GM23338 (cell line): ENCODE data around the gene OLAH. TPM values are rescaled to one million over a fixed set of nuclear protein-coding genes. Genes with fewer than 3 reads are reported as not detected.

ENCODE experiments used
- ATAC-seq: fragments of 200-7000 bp; cut with Tn5 transposase; 3 replicates; pipeline ENCODE4 v1.9.1; 2020
- DNase-seq: peaks from one replicate; pipeline ENCODE4 v3.0.0-alpha.2; 2015; ENCODE audit warnings: low spot score
- H2AFZ ChIP-seq: fragments of 200-600 bp; sonication (generic); 2 replicates; pipeline ENCODE4 v1.8.0; 2016; ENCODE audit warnings: antibody characterized with exemption, mild to moderate bottlenecking, moderate library complexity
- H3F3A ChIP-seq: fragments of 200-600 bp; sonication (generic); replicated peaks from 2 replicates; pipeline ENCODE4 v1.8.0; 2017; ENCODE audit warnings: antibody characterized with exemption, mixed run types, low read depth
- H3K27ac ChIP-seq: fragments of 200-600 bp; sonication (generic); 2 replicates; pipeline ENCODE4 v1.6.1; 2016; ENCODE audit warnings: low read depth
- H3K27me3 ChIP-seq: fragments of 200-600 bp; sonication (generic); 2 replicates; pipeline ENCODE4 v1.8.0; 2016; ENCODE audit warnings: mild to moderate bottlenecking, mixed run types, moderate library complexity; ENCODE audit not compliant: insufficient read depth
- H3K36me3 ChIP-seq: fragments of 200-600 bp; sonication (generic); 2 replicates; pipeline ENCODE4 v1.8.0; 2016; ENCODE audit warnings: mild to moderate bottlenecking; ENCODE audit not compliant: insufficient read depth
- H3K4me1 ChIP-seq: fragments of 200-600 bp; sonication (generic); 2 replicates; pipeline ENCODE4 v1.8.0; 2016; ENCODE audit warnings: mild to moderate bottlenecking, moderate library complexity; ENCODE audit not compliant: insufficient read depth
- H3K4me2 ChIP-seq: fragments of 200-600 bp; sonication (generic); 2 replicates; pipeline ENCODE4 v1.7.1; 2017; ENCODE audit warnings: mixed run types
- H3K4me3 ChIP-seq: fragments of 200-600 bp; sonication (generic); 2 replicates; pipeline ENCODE4 v1.6.1; 2016; ENCODE audit warnings: mixed run types
- H3K79me2 ChIP-seq: fragments of 200-600 bp; sonication (generic); replicated peaks from 2 replicates; pipeline ENCODE4 v1.8.0; 2017; ENCODE audit warnings: mild to moderate bottlenecking; ENCODE audit not compliant: insufficient read depth
- H3K9me2 ChIP-seq: fragments of 200-600 bp; sonication (generic); 2 replicates; pipeline ENCODE4 v1.8.0; 2017; ENCODE audit not compliant: insufficient read depth
- H4K20me1 ChIP-seq: fragments of 200-600 bp; sonication (generic); replicated peaks from 2 replicates; pipeline ENCODE4 v1.8.0; 2017; ENCODE audit warnings: mild to moderate bottlenecking; ENCODE audit not compliant: insufficient read depth
- H3K27ac Mint-ChIP-seq: 2 replicates; pipeline ENCODE4 v1.8.0; 2020; ENCODE audit warnings: inconsistent platforms, mild to moderate bottlenecking, moderate library complexity, mixed read lengths
- H3K27me3 Mint-ChIP-seq: 3 replicates; pipeline ENCODE4 v1.8.0; 2022; ENCODE audit warnings: low read depth, mild to moderate bottlenecking, moderate library complexity, mixed read lengths, inconsistent platforms; ENCODE audit not compliant: insufficient read depth, poor library complexity
- H3K36me3 Mint-ChIP-seq: 3 replicates; pipeline ENCODE4 v1.8.0; 2021; ENCODE audit warnings: low read depth, mild to moderate bottlenecking, inconsistent platforms, moderate library complexity, mixed read lengths
- H3K4me1 Mint-ChIP-seq: 3 replicates; pipeline ENCODE4 v1.8.0; 2020; ENCODE audit warnings: mild to moderate bottlenecking, inconsistent platforms, mixed read lengths
- H3K4me3 Mint-ChIP-seq: 3 replicates; pipeline ENCODE4 v1.8.0; 2021; ENCODE audit warnings: moderate library complexity, mild to moderate bottlenecking, inconsistent platforms, mixed read lengths
- H3K9me3 Mint-ChIP-seq: 3 replicates; pipeline ENCODE4 v1.8.0; 2020; ENCODE audit warnings: moderate library complexity, mild to moderate bottlenecking, inconsistent platforms, mixed read lengths
- CREB1 ChIP-seq: fragments of 250-450 bp; sonication (Bioruptor Pico); IDR thresholded peaks from 2 replicates; pipeline ENCODE4 v1.5.0; 2020; ENCODE audit warnings: low read depth, mild to moderate bottlenecking, moderate library complexity
- ETS1 ChIP-seq: IDR thresholded peaks from 2 replicates; pipeline ENCODE4 v1.6.1; 2016; ENCODE audit warnings: antibody characterized with exemption
- EZH2phosphoT487 ChIP-seq: fragments of 200-600 bp; sonication (generic); IDR thresholded peaks from one replicate; pipeline ENCODE4 v1.8.1; 2018; ENCODE audit warnings: antibody characterized with exemption; ENCODE audit not compliant: unreplicated experiment
- JUNB ChIP-seq: IDR thresholded peaks from one replicate; pipeline ENCODE4 v1.6.1; 2016; ENCODE audit warnings: antibody characterized with exemption; ENCODE audit not compliant: unreplicated experiment
- POLR2AphosphoS5 ChIP-seq: IDR thresholded peaks from 2 replicates; pipeline ENCODE4 v1.6.1; 2016; ENCODE audit warnings: antibody characterized with exemption, low read depth
- STAT1 ChIP-seq: IDR thresholded peaks from one replicate; pipeline ENCODE4 v1.6.1; 2016; ENCODE audit warnings: antibody characterized with exemption; ENCODE audit not compliant: unreplicated experiment
- ZNF114 ChIP-seq: fragments of 250-450 bp; sonication (Bioruptor Pico); IDR thresholded peaks from 2 replicates; pipeline ENCODE4 v1.5.0; 2020; ENCODE audit warnings: mild to moderate bottlenecking, moderate library complexity
- ZNF331 ChIP-seq: fragments of 250-450 bp; sonication (Bioruptor Pico); IDR thresholded peaks from 2 replicates; pipeline ENCODE4 v1.5.0; 2020; ENCODE audit warnings: low read depth, mild to moderate bottlenecking, moderate library complexity
- polyA plus RNA-seq: library from polyadenylated mRNA; unstranded; fragments of >200 nt; fragmentation: Nextera tagmentation; extraction: Ambion mirVana; gene quantifications from 2 replicates; pipeline ENCODE4 v1.2.1, GENCODE V29; 2016
- total RNA-seq: library from RNA; depleted of rRNA; stranded (reverse); fragments of >200 nt; shearing (Covaris generic); gene quantifications from 2 replicates; pipeline ENCODE4 v1.2.3, GENCODE V29; 2014
- TF ChIP-seq, protein P1 (sequence below), 2 experiments: fragments of 200-600 bp in 1 of 2; sonication (generic) in 1 of 2; conservative IDR thresholded peaks; 2 replicates each; pipeline versions ENCODE4 v1.5.1 to v1.6.1; 2016 to 2017; ENCODE audit warnings: antibody characterized with exemption in 2 of 2, low read depth in 2 of 2, mild to moderate bottlenecking in 2 of 2, moderate library complexity in 1 of 2
- TF ChIP-seq, protein P2 (sequence below): IDR thresholded peaks from one replicate; pipeline ENCODE4 v1.6.1; 2018; ENCODE audit warnings: antibody characterized with exemption; ENCODE audit not compliant: unreplicated experiment

Gene OLAH
- total and polyA plus RNA-seq, 2 experiments from 2014 or later: not detected

- Mint-ChIP-seq H3K4me3 (no peak overlapping the region), H3K9me3 (no peaks in the 10 kb centered on the region), H3K27ac (no peak overlapping the region), H3K4me1 (no peaks in the 10 kb centered on the region; the same call in 2 of the 3 replicates), H3K36me3 (no peaks in the 10 kb centered on the region), H3K27me3 (peaks cover 2% of the 10 kb centered on the region)
- Histone ChIP-seq H3K27me3 (no peaks in the 10 kb centered on the region), H3K4me2 (no peak overlapping the region), H3K4me1 (no peaks in the 10 kb centered on the region; the same call in 1 of the 2 replicates), H4K20me1 (no peaks in the 10 kb centered on the region), H3F3A (no peaks in the 10 kb centered on the region; the same call in 1 of the 2 replicates), H3K36me3 (no peaks in the 10 kb centered on the region), H3K4me3 (no peak overlapping the region), H3K79me2 (no peaks in the 10 kb centered on the region), H2AFZ (no peak overlapping the region), H3K27ac (no peak overlapping the region), H3K9me2 (no peaks in the 10 kb centered on the region)
- no peak for DNase-seq
- TF ChIP-seq, protein P1, sequence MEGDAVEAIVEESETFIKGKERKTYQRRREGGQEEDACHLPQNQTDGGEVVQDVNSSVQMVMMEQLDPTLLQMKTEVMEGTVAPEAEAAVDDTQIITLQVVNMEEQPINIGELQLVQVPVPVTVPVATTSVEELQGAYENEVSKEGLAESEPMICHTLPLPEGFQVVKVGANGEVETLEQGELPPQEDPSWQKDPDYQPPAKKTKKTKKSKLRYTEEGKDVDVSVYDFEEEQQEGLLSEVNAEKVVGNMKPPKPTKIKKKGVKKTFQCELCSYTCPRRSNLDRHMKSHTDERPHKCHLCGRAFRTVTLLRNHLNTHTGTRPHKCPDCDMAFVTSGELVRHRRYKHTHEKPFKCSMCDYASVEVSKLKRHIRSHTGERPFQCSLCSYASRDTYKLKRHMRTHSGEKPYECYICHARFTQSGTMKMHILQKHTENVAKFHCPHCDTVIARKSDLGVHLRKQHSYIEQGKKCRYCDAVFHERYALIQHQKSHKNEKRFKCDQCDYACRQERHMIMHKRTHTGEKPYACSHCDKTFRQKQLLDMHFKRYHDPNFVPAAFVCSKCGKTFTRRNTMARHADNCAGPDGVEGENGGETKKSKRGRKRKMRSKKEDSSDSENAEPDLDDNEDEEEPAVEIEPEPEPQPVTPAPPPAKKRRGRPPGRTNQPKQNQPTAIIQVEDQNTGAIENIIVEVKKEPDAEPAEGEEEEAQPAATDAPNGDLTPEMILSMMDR (conservative IDR thresholded peaks at IDR 0.05; ENCODE audit: low read depth in 2 of 2): no peak
- TF ChIP-seq CREB1 (CRISPR knock-in tag): no peak
- ATAC-seq: no peak
Measured at GRCh38 chr10:15091418-15091817, 47.7 kb downstream of the OLAH start.

DNA sequence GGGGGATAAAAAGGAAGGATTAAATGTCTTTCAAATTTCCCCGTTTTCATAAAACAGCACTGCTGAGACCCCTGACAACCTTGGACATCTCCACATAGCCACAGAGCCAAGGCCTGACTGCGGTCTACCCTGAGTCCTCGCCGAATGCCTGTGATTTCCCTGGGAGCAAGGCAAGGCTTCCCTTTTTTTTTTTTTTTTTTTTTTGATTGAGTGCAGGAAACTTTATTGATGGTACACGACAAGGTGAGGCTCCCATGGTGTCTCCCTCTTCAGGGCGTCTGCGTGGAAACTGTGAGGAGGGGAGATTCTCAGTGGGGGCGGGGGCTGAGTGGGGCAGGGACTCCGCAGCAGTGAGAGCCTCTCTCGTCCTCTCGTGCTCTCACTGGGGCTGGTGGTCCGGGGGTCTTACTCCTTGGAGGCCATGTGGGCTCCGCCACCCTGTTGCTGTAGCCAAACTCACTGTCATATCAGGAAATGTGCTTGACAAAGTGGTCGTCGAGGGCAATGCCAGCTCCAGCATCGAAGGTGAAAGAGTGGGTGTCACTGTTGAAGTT, 49.2 kb downstream of the OLAH start:
- no peak overlapping the region for H3K4me3 Mint-ChIP-seq
- Histone ChIP-seq H3K36me3 (no peaks in the 10 kb centered on the region), H3K4me2 (no peak overlapping the region), H3K27me3 (no peaks in the 10 kb centered on the region), H3K79me2 (peaks cover 6% of the 10 kb centered on the region), H3K27ac (no peak overlapping the region), H3K9me2 (no peaks in the 10 kb centered on the region), H2AFZ (no peak overlapping the region), H4K20me1 (no peaks in the 10 kb centered on the region), H3K4me1 (no peaks in the 10 kb centered on the region; the same call in 1 of the 2 replicates), H3F3A (no peaks in the 10 kb centered on the region; the same call in 1 of the 2 replicates), H3K4me3 (no peak overlapping the region)
- H3K27ac Mint-ChIP-seq: no peak overlapping the region
- no peaks in the 10 kb centered on the region; the same call in 2 of the 3 replicates for H3K4me1 Mint-ChIP-seq
- H3K36me3 Mint-ChIP-seq: no peaks in the 10 kb centered on the region; the same call in 2 of the 3 replicates
- DNase-seq (no peak), ATAC-seq (no peak)
- H3K27me3 Mint-ChIP-seq: peaks cover 7% of the 10 kb centered on the region
- H3K9me3 Mint-ChIP-seq: no peaks in the 10 kb centered on the region
- TF ChIP-seq, protein P2, sequence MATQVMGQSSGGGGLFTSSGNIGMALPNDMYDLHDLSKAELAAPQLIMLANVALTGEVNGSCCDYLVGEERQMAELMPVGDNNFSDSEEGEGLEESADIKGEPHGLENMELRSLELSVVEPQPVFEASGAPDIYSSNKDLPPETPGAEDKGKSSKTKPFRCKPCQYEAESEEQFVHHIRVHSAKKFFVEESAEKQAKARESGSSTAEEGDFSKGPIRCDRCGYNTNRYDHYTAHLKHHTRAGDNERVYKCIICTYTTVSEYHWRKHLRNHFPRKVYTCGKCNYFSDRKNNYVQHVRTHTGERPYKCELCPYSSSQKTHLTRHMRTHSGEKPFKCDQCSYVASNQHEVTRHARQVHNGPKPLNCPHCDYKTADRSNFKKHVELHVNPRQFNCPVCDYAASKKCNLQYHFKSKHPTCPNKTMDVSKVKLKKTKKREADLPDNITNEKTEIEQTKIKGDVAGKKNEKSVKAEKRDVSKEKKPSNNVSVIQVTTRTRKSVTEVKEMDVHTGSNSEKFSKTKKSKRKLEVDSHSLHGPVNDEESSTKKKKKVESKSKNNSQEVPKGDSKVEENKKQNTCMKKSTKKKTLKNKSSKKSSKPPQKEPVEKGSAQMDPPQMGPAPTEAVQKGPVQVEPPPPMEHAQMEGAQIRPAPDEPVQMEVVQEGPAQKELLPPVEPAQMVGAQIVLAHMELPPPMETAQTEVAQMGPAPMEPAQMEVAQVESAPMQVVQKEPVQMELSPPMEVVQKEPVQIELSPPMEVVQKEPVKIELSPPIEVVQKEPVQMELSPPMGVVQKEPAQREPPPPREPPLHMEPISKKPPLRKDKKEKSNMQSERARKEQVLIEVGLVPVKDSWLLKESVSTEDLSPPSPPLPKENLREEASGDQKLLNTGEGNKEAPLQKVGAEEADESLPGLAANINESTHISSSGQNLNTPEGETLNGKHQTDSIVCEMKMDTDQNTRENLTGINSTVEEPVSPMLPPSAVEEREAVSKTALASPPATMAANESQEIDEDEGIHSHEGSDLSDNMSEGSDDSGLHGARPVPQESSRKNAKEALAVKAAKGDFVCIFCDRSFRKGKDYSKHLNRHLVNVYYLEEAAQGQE: no peak
- no peak for TF ChIP-seq POLR2AphosphoS5
- TF ChIP-seq JUNB: no peak
- no peak for TF ChIP-seq STAT1
- TF ChIP-seq EZH2phosphoT487: no peak
- no peak for TF ChIP-seq CREB1 (CRISPR knock-in tag)
- TF ChIP-seq ZNF331 (CRISPR knock-in tag): no peak
- no peak for TF ChIP-seq ETS1
- TF ChIP-seq, protein P1 (conservative IDR thresholded peaks at IDR 0.05; ENCODE audit: low read depth in 2 of 2): no peak
- TF ChIP-seq ZNF114 (CRISPR knock-in tag): no peak
